Ovary (tissue), 9 donors: ENCODE data around the gene LIFR. TPM values are rescaled to one million over a fixed set of nuclear protein-coding genes. Genes with fewer than 3 reads are reported as not detected.
"Not testable (repeated sequence)": the region's sequence is repeated elsewhere in the genome, so short reads cannot be mapped to it uniquely, and the experiment has no call there.

Experiments used
- DNase-seq, 5 donors: peaks; one replicate each; pipeline ENCODE4 v3.0.0-alpha.2; 2019 to 2020
- H3K27ac ChIP-seq, 2 donors: fragments of 200-600 bp; one replicate each; pipeline versions ENCODE4 v1.5.1 to v1.8.0; 2019 to 2022
- H3K27me3 ChIP-seq: fragments of 200-600 bp; one replicate; pipeline ENCODE4 v1.8.0; 2022
- H3K36me3 ChIP-seq: fragments of 200-600 bp; sonication (generic); one replicate; pipeline ENCODE4 v1.5.1; 2019
- H3K4me1 ChIP-seq: one replicate; pipeline ENCODE4 v1.8.1; 2013; ENCODE audit warnings: mild to moderate bottlenecking, moderate library complexity; ENCODE audit not compliant: insufficient read depth
- H3K4me3 ChIP-seq: fragments of 200-600 bp; sonication (generic); one replicate; pipeline ENCODE4 v1.5.1; 2017
- H3K9me3 ChIP-seq, 2 donors: fragments of 200-600 bp in 1 of 2; sonication (generic) in 1 of 2; one replicate each; pipeline versions ENCODE4 v1.5.1 to v1.8.1; 2013 to 2019; ENCODE audit warnings: mild to moderate bottlenecking in 1 of 2, moderate library complexity in 1 of 2
- CTCF ChIP-seq, 3 donors: fragments of 450-650 bp in 2 of 3; fragments of 200-600 bp in 1 of 3; IDR thresholded peaks; one replicate each; pipeline versions ENCODE4 v1.5.1 to v1.8.0; 2016 to 2022; ENCODE audit warnings: antibody characterized with exemption in 3 of 3, mild to moderate bottlenecking in 1 of 3
- EP300 ChIP-seq: sonication (generic); formaldehyde crosslinking; IDR thresholded peaks from one replicate; pipeline ENCODE4 v1.6.1; 2017; ENCODE audit warnings: antibody characterized with exemption
- POLR2A ChIP-seq: fragments of 450-650 bp; IDR thresholded peaks from one replicate; pipeline ENCODE4 v1.6.1; 2017; ENCODE audit warnings: antibody characterized with exemption, mild to moderate bottlenecking, moderate library complexity
- WGBS, 3 donors: extraction: QIAGEN DNeasy Blood & Tissue Kit in 1 of 3; methylation state at CpG; one replicate each; pipeline versions ENCODE4 v1.1.5 to v1.1.7; 2013 to 2017; 5-methylcytosine and 5-hydroxymethylcytosine counted together
- intact Hi-C, 4 donors: fragments of 100-400 bp; cut with DNase I; formaldehyde crosslinking; loops; one replicate each; pipeline versions ENCODE4 v1.11.0 to v1.15.1; 2022 to 2023
- polyA plus RNA-seq, 2 donors: library from polyadenylated mRNA; stranded (reverse); fragments of 200-250 nt in 1 of 2; fragments of 350-450 nt in 1 of 2; fragmentation: Illumina TruSeq in 1 of 2; extraction: RNeasy Lipid Tissue Mini Kit (QIAGEN cat#74804) in 1 of 2; gene quantifications; one replicate each; pipeline ENCODE4 v1.2.3, GENCODE V29; 2013 to 2014
- total RNA-seq, 7 donors: library from RNA; depleted of rRNA in 2 of 7; stranded (reverse); fragments of >200 nt in 2 of 7; fragmentation: NEBNext Ultra II Directional in 3 of 7; extraction: Animal tissue kit (Norgen Biotek cat#: 25700) in 3 of 7; gene quantifications; one replicate each; pipeline versions ENCODE4 v1.1.0 to v1.2.4, GENCODE V29; 2016 to 2023
- donor health status: DM: no; HTN: no; CAD: no; lungs with moderate emphysema.
- donor health status: DM: no; HTN: no; CAD: no.
- donor health status: Bipolar disorder and iron deficiency.
- donor health status: DM: yes; HTN: yes; CAD: no.
- donor health status: DM: no; HTN: no; CAD: no.
- donor health status: DM: yes; HTN: yes; CAD: no.

LIFR gene
- total and polyA plus RNA-seq, 9 donors, result 17.3 to 143 (median 89.3) TPM

GRCh38 chr5:38602641-38603040 is 46.2 kb upstream of the LIFR start:
- DNase-seq, result no peak
- WGBS, 3 donors, result 94 to 96% (median 95%) methylated on average over 5 of the region's 5 CpGs
- TF ChIP-seq POLR2A, result no peak
- TF ChIP-seq CTCF (IDR thresholded peaks at IDR 0.05), result no peak
- no peak for TF ChIP-seq EP300

GRCh38 chr5:38601863-38602298 is 45.4 kb upstream of the LIFR start:
- Histone ChIP-seq H3K36me3 (no peaks in the 10 kb centered on the region), H3K9me3 (no peaks in the 10 kb centered on the region), H3K4me1 (no peaks in the 10 kb centered on the region), H3K4me3 (no peak overlapping the region), H3K27me3 (no peaks in the 10 kb centered on the region), H3K27ac (no peak overlapping the region)
- WGBS, 3 donors, result 75 to 80% (median 77%) methylated on average over 4 of the region's 4 CpGs
- TF ChIP-seq EP300, result no peak
- intact Hi-C loops, result no loop called here
- no peak for DNase-seq

More at GRCh38 chr5:38602641-38603040, 46.2 kb upstream of the LIFR start:
- no peaks in the 10 kb centered on the region for H3K36me3 ChIP-seq
- no peak overlapping the region for H3K27ac ChIP-seq
- H3K9me3 ChIP-seq, result no peaks in the 10 kb centered on the region
- intact Hi-C loops, result no loop called here
- no peak overlapping the region for H3K4me3 ChIP-seq
- peaks cover 3% of the 10 kb centered on the region for H3K4me1 ChIP-seq
- no peaks in the 10 kb centered on the region for H3K27me3 ChIP-seq

- no peaks in the 10 kb centered on the region for H3K9me3 ChIP-seq
- intact Hi-C loops, result no loop called here
- H3K36me3 ChIP-seq, result no peaks in the 10 kb centered on the region
- no peaks in the 10 kb centered on the region for H3K4me1 ChIP-seq
- H3K27ac ChIP-seq, result no peak overlapping the region
- WGBS, 3 donors, result 69 to 79% (median 76%) methylated on average over 5 of the region's 5 CpGs
- no peak overlapping the region for H3K4me3 ChIP-seq
- H3K27me3 ChIP-seq, result no peaks in the 10 kb centered on the region
- TF ChIP-seq EP300 (no peak), POLR2A (no peak), CTCF (IDR thresholded peaks at IDR 0.05) (no peak)
- DNase-seq, result no peak
Observed at GRCh38 chr5:38601133-38601862, 44.9 kb upstream of the LIFR start.

- DNase-seq, result no peak
- Histone ChIP-seq H3K4me3 (no peak overlapping the region), H3K27ac (no peak overlapping the region), H3K36me3 (no peaks in the 10 kb centered on the region), H3K9me3 (no peaks in the 10 kb centered on the region), H3K4me1 (no peaks in the 10 kb centered on the region), H3K27me3 (no peaks in the 10 kb centered on the region)
- TF ChIP-seq POLR2A (no peak), EP300 (no peak), CTCF (IDR thresholded peaks at IDR 0.05) (no peak)
- intact Hi-C loops, result no loop called here
- 93 to 96% (median 93%) methylated on average over 3 of the region's 3 CpGs for WGBS, 3 donors
Observed at GRCh38 chr5:38600329-38601045, 44.0 kb upstream of the LIFR start.

- H3K27me3 ChIP-seq, H3K27ac ChIP-seq, H3K9me3 ChIP-seq, intact Hi-C loops, H3K4me3 ChIP-seq, H3K36me3 ChIP-seq, H3K4me1 ChIP-seq, DNase-seq: not testable (repeated sequence)
Observed at GRCh38 chr5:38599751-38600150, 43.3 kb upstream of the LIFR start.
